Measurements from ENCODE around the gene HSFY2. TPM values are rescaled to one million over a fixed set of nuclear protein-coding genes. Genes with fewer than 3 reads are reported as not detected.
"Not testable (repeated sequence)": the region's sequence is repeated elsewhere in the genome, so short reads cannot be mapped to it uniquely, and the experiment has no call there.

HSFY2 gene, protein sequence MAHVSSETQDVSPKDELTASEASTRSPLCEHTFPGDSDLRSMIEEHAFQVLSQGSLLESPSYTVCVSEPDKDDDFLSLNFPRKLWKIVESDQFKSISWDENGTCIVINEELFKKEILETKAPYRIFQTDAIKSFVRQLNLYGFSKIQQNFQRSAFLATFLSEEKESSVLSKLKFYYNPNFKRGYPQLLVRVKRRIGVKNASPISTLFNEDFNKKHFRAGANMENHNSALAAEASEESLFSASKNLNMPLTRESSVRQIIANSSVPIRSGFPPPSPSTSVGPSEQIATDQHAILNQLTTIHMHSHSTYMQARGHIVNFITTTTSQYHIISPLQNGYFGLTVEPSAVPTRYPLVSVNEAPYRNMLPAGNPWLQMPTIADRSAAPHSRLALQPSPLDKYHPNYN
- not detected for polyA plus RNA-seq (ENCODE audit: low read depth in 6 of 6)

- H3K36me3 Mint-ChIP-seq; H3K4me1 Mint-ChIP-seq; H3K4me3 Mint-ChIP-seq; H3K9me3 Mint-ChIP-seq; H3K27me3 Mint-ChIP-seq; H3K27ac Mint-ChIP-seq; DNase-seq; ATAC-seq (ENCODE audit: low read depth in 2 of 2): not testable (repeated sequence)
Measured at GRCh38 chrY:18773635-18774034, at the start of gene HSFY2. Gene HSFY2, minus strand, starts transcription at chrY:18773735. Its CDS starts 117 bp downstream, at chrY:18773618.

DNA sequence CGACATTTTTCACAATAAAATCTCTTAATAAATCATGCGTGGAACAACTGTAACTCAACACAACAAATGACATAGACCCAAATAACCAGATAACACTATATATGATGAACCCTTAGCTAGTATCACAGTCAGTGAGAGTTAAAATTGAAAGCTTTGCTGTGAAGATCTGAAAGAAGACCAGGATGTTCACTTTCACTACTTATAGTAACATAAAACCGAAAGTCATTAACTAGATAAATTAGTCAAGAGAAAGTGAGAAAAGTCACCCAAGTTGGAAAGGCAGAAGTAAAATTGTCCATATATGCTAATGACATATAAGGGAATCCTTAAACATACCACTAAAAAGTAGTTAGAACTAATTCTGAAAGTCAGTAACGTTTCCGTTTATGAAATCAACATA is 42.2 kb upstream of the HSFY2 start:
- H3K27ac Mint-ChIP-seq; ATAC-seq (ENCODE audit: low read depth in 2 of 2); H3K4me1 Mint-ChIP-seq; H3K9me3 Mint-ChIP-seq; H3K27me3 Mint-ChIP-seq; H3K4me3 Mint-ChIP-seq; H3K36me3 Mint-ChIP-seq; DNase-seq: not testable (repeated sequence)

DNA sequence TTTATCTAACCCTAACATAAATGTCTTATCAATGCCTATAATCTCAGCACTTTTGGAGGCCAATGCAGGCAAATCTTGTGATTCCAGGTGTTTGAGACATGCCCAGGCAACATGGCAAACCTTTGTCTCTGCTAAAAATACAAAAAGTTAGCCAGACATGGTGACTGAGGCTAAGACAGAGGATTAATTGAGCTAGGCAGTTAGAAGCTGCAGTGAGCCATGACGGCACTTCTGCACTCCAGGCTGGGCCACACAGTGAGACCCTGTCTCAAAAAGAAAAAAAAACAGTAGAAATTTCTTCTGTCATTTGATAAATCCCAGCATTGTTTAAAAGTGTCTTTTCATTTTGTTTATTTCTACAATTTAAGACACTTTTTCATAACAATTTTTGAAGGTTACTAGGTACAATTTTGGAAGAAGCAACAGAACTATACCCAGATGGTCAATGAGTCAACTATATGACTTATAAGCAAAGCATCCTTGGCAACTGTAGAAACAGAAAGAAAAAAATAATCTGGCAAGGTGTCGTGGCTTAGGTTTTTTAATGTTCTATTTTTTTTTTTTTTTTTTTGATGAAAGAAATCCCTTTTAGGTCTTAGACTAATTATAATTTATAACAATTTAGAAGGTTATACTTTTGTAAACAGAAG is 15.3 kb upstream of the HSFY2 start:
- not testable (repeated sequence) for H3K4me1 Mint-ChIP-seq; ATAC-seq (ENCODE audit: low read depth in 2 of 2); H3K9me3 Mint-ChIP-seq

GRCh38 chrY:18754077-18754476 is 19.5 kb downstream of the HSFY2 start:
- not testable (repeated sequence) for H3K9me3 Mint-ChIP-seq; DNase-seq; ATAC-seq (ENCODE audit: low read depth in 2 of 2); H3K27me3 Mint-ChIP-seq; H3K4me3 Mint-ChIP-seq; H3K27ac Mint-ChIP-seq; H3K36me3 Mint-ChIP-seq; H3K4me1 Mint-ChIP-seq

More for the DNA sequence above, 15.3 kb upstream of the HSFY2 start:
- not testable (repeated sequence) for H3K4me3 Mint-ChIP-seq, H3K27ac Mint-ChIP-seq, H3K27me3 Mint-ChIP-seq, DNase-seq, H3K36me3 Mint-ChIP-seq

DNA sequence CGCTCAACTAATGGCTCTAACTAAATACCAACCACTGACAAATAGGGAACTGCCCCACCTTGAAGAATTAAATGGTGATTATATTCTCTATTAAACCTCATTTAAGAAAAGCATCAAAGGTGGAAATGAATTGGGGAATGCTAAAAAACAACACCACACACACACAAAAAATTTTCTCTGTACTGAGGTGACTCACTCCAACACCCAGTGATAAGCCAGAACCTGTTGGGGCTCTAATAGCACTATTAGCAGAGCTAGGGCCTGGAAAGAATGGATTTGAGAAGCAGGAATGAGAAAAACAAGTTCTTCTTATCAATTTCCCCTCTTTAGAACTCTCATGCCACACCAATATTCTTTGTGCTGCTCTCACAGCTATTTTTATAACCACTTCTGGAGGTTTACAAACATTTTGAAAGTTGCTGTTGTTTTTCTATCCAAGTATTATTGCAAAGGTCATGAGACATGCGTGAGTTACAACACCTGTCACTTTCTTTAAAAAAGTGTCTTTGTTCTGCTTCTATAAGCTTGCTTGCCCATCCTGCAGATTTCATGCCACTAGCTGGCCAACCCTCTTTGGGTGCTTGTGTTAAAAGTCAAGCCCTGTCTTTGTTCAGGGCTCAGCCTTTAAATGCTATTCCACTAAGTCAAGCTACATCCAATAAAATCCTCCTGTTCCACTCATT is 20.3 kb downstream of the HSFY2 start:
- H3K9me3 Mint-ChIP-seq; H3K36me3 Mint-ChIP-seq; H3K27ac Mint-ChIP-seq; H3K4me1 Mint-ChIP-seq; H3K27me3 Mint-ChIP-seq; DNase-seq; H3K4me3 Mint-ChIP-seq; ATAC-seq (ENCODE audit: low read depth in 2 of 2): not testable (repeated sequence)

DNA sequence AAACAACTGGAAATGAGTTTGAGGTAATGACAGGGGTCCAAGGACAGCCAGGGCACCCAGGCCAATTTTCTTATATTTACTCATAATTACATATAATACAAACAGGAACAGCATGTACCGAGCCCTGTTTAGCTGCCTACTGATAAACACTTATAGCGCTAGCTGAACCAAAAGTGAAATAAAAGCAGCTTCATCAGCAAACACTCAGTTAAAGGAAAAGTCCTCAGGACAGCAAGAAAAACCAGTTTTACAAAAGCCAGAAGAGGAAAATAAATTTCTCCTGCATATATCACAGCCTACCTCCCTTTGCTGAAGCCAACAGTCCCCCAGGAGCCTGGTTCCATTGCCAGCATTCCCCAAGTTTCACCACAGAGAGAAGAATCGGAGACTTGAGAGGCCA is 49.8 kb downstream of the HSFY2 start:
- not testable (repeated sequence) for H3K9me3 Mint-ChIP-seq; H3K4me3 Mint-ChIP-seq; H3K27me3 Mint-ChIP-seq; H3K36me3 Mint-ChIP-seq; ATAC-seq (ENCODE audit: low read depth in 2 of 2); DNase-seq; H3K4me1 Mint-ChIP-seq; H3K27ac Mint-ChIP-seq

Other genes with a start within 250 kb of the HSFY2 start
- gene HSFY1, start 227.0 kb downstream of the HSFY2 start, polyA plus RNA-seq (ENCODE audit: low read depth in 6 of 6): not detected

Data from naive B cell (primary cell).